22Rv1 (cell line): Measurements from ENCODE around the gene GTF2A1.

Source experiments
- H3K27ac ChIP-seq: fragments of 450-650 bp; 2 replicates; pipeline ENCODE4 v1.5.1; 2017
- ZFX ChIP-seq: fragments of 450-650 bp; IDR thresholded peaks from 2 replicates; pipeline ENCODE4 v1.6.1; 2017; ENCODE audit warnings: antibody characterized with exemption, borderline replicate concordance
- TF ChIP-seq, protein P1 (sequence below): fragments of 450-650 bp; IDR thresholded peaks from 2 replicates; pipeline ENCODE4 v1.5.1; 2017; ENCODE audit warnings: mild to moderate bottlenecking

Gene GTF2A1

DNA sequence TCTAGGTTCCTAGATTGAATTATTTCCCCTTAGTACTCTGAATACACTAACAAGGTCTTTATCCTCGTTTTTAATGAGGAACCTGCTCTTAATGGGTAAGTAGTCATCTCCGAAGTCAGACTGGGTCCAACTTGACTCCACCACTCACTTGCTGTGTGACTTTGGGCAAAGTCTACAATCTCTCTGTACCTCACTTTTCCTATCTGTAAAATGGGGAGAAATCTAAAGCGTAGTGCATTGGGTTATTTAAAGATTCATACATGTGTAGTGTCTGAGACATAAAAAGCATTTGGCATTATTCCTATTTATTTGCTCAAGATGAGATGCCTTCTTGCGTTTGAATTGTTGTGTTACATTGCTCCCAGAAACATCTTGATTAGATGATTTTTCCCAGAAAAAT lies 51.5 kb downstream of the GTF2A1 start:
- H3K27ac ChIP-seq, result no peak overlapping the region

GRCh38 chr14:81166121-81166520 lies 54.6 kb downstream of the GTF2A1 start:
- no peak for TF ChIP-seq ZFX
- TF ChIP-seq, protein P1, sequence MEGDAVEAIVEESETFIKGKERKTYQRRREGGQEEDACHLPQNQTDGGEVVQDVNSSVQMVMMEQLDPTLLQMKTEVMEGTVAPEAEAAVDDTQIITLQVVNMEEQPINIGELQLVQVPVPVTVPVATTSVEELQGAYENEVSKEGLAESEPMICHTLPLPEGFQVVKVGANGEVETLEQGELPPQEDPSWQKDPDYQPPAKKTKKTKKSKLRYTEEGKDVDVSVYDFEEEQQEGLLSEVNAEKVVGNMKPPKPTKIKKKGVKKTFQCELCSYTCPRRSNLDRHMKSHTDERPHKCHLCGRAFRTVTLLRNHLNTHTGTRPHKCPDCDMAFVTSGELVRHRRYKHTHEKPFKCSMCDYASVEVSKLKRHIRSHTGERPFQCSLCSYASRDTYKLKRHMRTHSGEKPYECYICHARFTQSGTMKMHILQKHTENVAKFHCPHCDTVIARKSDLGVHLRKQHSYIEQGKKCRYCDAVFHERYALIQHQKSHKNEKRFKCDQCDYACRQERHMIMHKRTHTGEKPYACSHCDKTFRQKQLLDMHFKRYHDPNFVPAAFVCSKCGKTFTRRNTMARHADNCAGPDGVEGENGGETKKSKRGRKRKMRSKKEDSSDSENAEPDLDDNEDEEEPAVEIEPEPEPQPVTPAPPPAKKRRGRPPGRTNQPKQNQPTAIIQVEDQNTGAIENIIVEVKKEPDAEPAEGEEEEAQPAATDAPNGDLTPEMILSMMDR, result no peak
- no peak overlapping the region for H3K27ac ChIP-seq

More for the DNA sequence above, 51.5 kb downstream of the GTF2A1 start:
- no peak for TF ChIP-seq ZFX
- TF ChIP-seq, protein P1, result no peak

DNA sequence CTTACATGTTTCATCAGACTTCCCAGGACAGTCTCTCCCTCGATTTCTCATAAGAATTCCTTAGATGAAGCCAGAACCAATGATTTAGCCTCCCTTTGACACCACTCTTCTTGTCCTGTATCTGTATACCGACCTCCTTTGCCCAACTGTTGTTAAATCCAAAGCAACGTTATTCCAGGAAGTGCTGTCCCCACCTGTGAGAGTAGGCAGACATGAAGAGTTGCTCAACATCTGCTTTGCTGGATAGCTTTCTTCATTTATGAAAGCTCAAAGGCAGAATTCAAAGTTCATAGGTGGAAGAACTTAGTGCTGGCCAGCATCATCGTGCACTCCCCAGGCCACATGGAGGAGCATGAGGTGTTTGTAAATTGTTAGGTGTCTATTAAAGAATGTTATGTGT lies 55.6 kb downstream of the GTF2A1 start:
- no peak overlapping the region for H3K27ac ChIP-seq
- TF ChIP-seq ZFX, result no peak
- TF ChIP-seq, protein P1, result no peak

- H3K27ac ChIP-seq, result no peak overlapping the region
- TF ChIP-seq, protein P1, result peak; percentile 82
- no peak for TF ChIP-seq ZFX
These were observed 56.5 kb downstream of the GTF2A1 start for GRCh38 chr14:81164167-81164774.

DNA sequence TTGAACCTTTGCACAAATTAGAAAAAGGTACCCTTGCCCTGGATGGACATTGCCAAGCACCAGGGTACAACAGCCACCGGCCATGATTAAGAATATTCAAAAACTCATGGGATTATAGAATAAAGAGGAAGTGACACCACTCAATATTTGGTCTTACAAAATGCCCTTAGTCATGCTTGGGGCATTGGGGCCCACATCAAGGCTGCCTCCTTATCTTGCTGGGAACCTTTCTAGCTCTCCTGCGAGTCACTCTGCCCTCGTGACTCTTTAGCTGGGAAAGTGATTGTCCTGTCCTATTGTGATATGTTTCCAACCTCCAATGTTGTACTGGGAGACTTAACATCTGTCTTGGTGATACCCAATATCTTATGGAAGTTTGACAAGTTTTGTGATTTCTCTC lies 57.8 kb downstream of the GTF2A1 start:
- TF ChIP-seq, protein P1, result no peak
- no peak for TF ChIP-seq ZFX
- H3K27ac ChIP-seq, result no peak overlapping the region

- no peak overlapping the region for H3K27ac ChIP-seq
- TF ChIP-seq, protein P1, result no peak
- TF ChIP-seq ZFX, result no peak
These were observed 59.0 kb downstream of the GTF2A1 start for GRCh38 chr14:81161749-81162148.

DNA sequence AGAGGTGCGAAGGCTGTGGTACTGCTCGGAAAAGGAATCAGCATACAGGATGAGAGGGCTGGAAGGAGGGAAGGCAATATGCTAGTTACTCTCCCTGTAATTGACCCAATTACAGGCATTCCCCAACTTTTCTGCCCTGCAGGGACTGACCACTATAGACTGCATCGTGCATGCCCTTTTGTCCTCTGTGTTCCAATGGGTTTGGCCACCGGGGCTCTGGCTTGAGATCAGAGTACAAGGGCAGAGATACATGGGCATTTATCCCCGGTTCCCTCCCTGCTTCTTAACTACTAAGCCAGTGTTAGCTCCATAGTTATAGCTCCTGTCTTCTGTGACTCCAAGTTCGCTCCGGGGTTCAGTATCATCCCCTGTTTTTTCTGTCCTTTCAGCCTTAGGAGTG lies 59.7 kb downstream of the GTF2A1 start:
- no peak overlapping the region for H3K27ac ChIP-seq
- TF ChIP-seq, protein P1, result no peak
- no peak for TF ChIP-seq ZFX
